GM12873 (cell line): Measurements from ENCODE around the gene TUBAL3.

Source experiments
- CTCF ChIP-seq: IDR thresholded peaks from 2 replicates; pipeline ENCODE4 v1.5.1; 2012; ENCODE audit warnings: low read depth, mild to moderate bottlenecking, moderate library complexity, low read length, control low read depth; ENCODE audit not compliant: insufficient read depth; ENCODE audit errors: missing control alignments

The TUBAL3 gene

DNA sequence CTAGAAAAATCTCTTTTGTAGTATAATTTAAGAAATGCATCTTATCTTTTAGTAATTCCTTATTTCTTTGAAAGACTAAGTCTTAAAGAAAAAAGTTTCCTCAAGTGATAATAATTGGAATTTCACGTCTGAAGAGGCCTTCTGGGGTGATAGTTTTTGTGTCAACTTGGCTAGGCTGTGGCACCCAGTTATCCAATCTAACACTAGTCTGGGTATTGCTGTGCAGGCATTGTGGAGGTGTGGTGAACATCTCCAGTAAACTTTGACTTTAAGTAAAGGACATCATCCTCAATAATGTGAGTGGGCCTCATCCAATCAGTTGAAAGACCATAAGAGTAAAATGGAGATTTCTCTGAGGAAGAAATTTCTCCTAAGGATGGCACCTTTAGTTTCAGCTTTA lies 2.3 kb upstream of the TUBAL3 start:
- no peak for TF ChIP-seq CTCF

DNA sequence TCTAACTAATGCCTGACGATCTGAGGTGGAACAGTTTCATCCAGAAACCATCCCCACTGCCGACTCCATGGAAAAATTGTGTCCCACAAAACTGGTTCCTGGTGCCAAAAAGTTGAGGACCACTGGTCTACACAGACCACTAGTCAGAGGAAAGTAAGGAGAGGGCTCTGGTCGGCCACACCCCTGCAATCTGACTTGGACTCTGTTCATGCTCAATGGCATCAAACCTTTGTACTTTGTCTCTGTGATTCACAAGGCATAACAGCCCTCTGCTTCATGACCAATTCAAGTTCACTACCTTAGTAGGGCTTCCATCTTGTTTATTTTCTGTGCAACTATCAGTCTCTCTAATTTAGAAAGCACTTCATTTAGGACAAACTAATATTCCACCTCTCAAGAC lies 1.8 kb downstream of the TUBAL3 start:
- no peak for TF ChIP-seq CTCF

DNA sequence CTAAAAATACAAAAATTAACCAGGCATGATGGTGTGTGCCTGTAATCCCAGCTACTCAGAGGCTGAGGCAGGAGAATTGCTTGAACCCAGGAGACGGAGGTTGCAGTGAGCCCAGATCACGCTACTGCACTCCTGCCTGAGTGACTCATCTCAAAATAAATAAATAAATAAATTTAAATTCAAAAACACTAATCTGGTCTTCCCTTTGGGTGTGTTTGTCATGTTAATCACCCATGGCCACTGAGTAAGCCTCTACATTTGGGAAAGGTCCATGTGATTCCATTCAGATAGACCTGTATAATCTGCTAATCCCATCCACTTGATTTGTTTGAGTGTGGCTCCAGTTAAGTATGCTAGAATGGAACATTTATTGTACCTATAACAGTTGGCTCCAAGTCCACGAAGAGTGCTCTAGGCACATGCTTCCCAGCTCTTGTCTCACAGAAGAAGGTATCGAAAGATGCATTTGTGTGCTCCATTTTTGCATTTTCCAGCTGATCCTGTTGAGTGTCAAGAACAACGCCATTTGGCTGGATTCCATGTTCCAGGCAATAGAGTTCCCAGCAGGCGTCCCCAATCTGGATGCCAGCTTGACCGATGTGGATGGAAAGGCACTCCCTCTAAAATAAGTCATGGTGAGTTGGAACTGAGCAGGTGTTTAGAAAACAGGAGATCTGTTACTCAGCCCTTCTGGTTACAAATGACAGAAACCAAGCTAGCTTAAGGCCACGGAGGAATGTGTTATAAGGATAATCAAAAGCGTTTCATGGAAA lies 4.0 kb downstream of the TUBAL3 start:
- TF ChIP-seq CTCF, result no peak

GRCh38 chr10:5399332-5399731 lies 5.3 kb downstream of the TUBAL3 start:
- no peak for TF ChIP-seq CTCF

GRCh38 chr10:5396556-5397300 lies 7.9 kb downstream of the TUBAL3 start:
- no peak for TF ChIP-seq CTCF

GRCh38 chr10:5395168-5395567 lies 9.5 kb downstream of the TUBAL3 start:
- no peak for TF ChIP-seq CTCF

GRCh38 chr10:5393529-5393928 lies 11.1 kb downstream of the TUBAL3 start:
- no peak for TF ChIP-seq CTCF
